Right ventricle myocardium superior (tissue), 1 donor: ENCODE data around the gene BSG. TPM values are rescaled to one million over a fixed set of nuclear protein-coding genes. Genes with fewer than 3 reads are reported as not detected.
A peak's percentile ranks its signal among the peaks of the same experiment; 100 is the strongest.

Experiments used
- ATAC-seq: fragments of 200-7000 bp; cut with Tn5 transposase; one replicate; pipeline ENCODE4 v1.9.1; 2020; ENCODE audit warnings: mild to moderate bottlenecking; ENCODE audit not compliant: poor library complexity
- DNase-seq: peaks from one replicate; pipeline ENCODE4 v3.0.0-alpha.2; 2020
- intact Hi-C: fragments of 100-400 bp; cut with DNase I; formaldehyde crosslinking; loops from one replicate; pipeline ENCODE4 v1.11.2; 2022
- long read RNA-seq: library from polyadenylated mRNA; unstranded; transcript quantifications from one replicate; pipeline ENCODE4 v2.0.0, GENCODE V29; 2021
- total RNA-seq: library from RNA; stranded (reverse); fragmentation: NEBNext Ultra II Directional; extraction: Animal tissue kit (Norgen Biotek cat#: 25700); gene quantifications from one replicate; pipeline ENCODE4 v1.2.1, GENCODE V29; 2021
- donor health status: DM: no; HTN: yes; CAD: no; lungs with severe emphysema.

BSG gene
- 1,928 TPM for total RNA-seq
- long read RNA-seq, partial matches to known transcripts: 215 of 3,482 reads
- long read RNA-seq, other reads (novel, unspliced or antisense): 3,267 of 3,482 reads

GRCh38 chr19:572140-572742 is at the start of gene BSG:
Gene BSG (plus strand): TSS chr19:572596. CDS start chr19:572635, 39 bp downstream.
- peak; percentile 78 for ATAC-seq
- peak; percentile 99 for DNase-seq
- intact Hi-C loops: no loop called here

- intact Hi-C loops: no loop called here
- no peak for DNase-seq
- ATAC-seq: no peak
Measured at GRCh38 chr19:522726-523125, 49.7 kb upstream of the BSG start.

- peak; percentile 34 for ATAC-seq
- no peak for DNase-seq
- intact Hi-C loops: no loop called here
Measured at GRCh38 chr19:524062-524674, 48.2 kb upstream of the BSG start.

GRCh38 chr19:525029-525428 is 47.4 kb upstream of the BSG start:
- DNase-seq: no peak
- intact Hi-C loops: no loop called here
- no peak for ATAC-seq

GRCh38 chr19:525857-526419 is 46.5 kb upstream of the BSG start:
- ATAC-seq (no peak), DNase-seq (no peak)
- intact Hi-C loops: no loop called here

- intact Hi-C loops: no loop called here
- no peak for ATAC-seq
- no peak for DNase-seq
Measured at GRCh38 chr19:530134-531008, 42.0 kb upstream of the BSG start.

- ATAC-seq (peak; percentile 85), DNase-seq (peak; percentile 91)
- intact Hi-C loops: no loop called here
Measured at GRCh38 chr19:531009-531752, 41.2 kb upstream of the BSG start.

- no peak for DNase-seq
- peak; percentile 7 for ATAC-seq
- intact Hi-C loops: no loop called here
Measured at GRCh38 chr19:531753-532560, 40.4 kb upstream of the BSG start, which contains the start of gene CDC34. Gene CDC34 (plus strand): TSS chr19:531760. CDS start chr19:531932, 172 bp downstream.

GRCh38 chr19:532561-533363 is 39.6 kb upstream of the BSG start:
- ATAC-seq: peak; percentile 68
- intact Hi-C loops: no loop called here
- DNase-seq: peak; percentile 92

GRCh38 chr19:533364-534058 is 38.9 kb upstream of the BSG start:
- DNase-seq (no peak), ATAC-seq (no peak)
- intact Hi-C loops: no loop called here

- intact Hi-C loops: no loop called here
- no peak for DNase-seq
- ATAC-seq: no peak
Measured at GRCh38 chr19:534088-534487, 38.3 kb upstream of the BSG start.

- intact Hi-C loops: no loop called here
- ATAC-seq (no peak), DNase-seq (no peak)
Measured at GRCh38 chr19:535017-535835, 37.2 kb upstream of the BSG start.

- ATAC-seq: no peak
- intact Hi-C loops: no loop called here
- no peak for DNase-seq
Measured at GRCh38 chr19:536031-536880, 36.1 kb upstream of the BSG start.

- DNase-seq: no peak
- ATAC-seq: no peak
- intact Hi-C loops: no loop called here
Measured at GRCh38 chr19:536881-537404, 35.5 kb upstream of the BSG start.
